Aortic smooth muscle cell (primary cell): Measurements from ENCODE around the gene CNGA4. TPM values are rescaled to one million over a fixed set of nuclear protein-coding genes. Genes with fewer than 3 reads are reported as not detected.

ENCODE experiments used
- total RNA-seq: library from RNA; depleted of rRNA; stranded (reverse); fragments of >200 nt; gene quantifications from 2 replicates; pipeline ENCODE4 v1.2.3, GENCODE V29; 2014

The CNGA4 gene, protein sequence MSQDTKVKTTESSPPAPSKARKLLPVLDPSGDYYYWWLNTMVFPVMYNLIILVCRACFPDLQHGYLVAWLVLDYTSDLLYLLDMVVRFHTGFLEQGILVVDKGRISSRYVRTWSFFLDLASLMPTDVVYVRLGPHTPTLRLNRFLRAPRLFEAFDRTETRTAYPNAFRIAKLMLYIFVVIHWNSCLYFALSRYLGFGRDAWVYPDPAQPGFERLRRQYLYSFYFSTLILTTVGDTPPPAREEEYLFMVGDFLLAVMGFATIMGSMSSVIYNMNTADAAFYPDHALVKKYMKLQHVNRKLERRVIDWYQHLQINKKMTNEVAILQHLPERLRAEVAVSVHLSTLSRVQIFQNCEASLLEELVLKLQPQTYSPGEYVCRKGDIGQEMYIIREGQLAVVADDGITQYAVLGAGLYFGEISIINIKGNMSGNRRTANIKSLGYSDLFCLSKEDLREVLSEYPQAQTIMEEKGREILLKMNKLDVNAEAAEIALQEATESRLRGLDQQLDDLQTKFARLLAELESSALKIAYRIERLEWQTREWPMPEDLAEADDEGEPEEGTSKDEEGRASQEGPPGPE
- total RNA-seq, result 0.06 TPM in 1 of 2 replicates, not detected in the other

DNA sequence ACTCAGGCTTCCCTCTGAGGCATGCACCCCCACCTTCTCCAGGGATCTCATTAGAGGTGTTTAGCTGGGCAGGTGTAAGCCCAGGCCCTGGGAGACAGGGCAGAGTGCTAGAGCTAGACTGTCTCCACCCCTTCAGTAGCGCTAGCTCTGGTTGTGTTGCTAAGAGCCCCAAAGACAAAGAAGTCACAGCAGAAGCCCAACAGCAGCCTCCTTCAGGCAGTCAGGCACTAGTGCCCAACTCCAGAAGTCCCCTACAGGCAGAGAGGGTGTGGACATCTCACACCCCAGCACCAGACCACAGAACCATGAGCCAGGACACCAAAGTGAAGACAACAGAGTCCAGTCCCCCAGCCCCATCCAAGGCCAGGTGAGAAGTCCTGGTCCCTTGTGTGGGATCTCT is at the start of gene CNGA4:
Gene CNGA4, plus strand, starts transcription at position 188 of the 400 bp plus-strand sequence. Its CDS starts 118 bp downstream, at position 306.

DNA sequence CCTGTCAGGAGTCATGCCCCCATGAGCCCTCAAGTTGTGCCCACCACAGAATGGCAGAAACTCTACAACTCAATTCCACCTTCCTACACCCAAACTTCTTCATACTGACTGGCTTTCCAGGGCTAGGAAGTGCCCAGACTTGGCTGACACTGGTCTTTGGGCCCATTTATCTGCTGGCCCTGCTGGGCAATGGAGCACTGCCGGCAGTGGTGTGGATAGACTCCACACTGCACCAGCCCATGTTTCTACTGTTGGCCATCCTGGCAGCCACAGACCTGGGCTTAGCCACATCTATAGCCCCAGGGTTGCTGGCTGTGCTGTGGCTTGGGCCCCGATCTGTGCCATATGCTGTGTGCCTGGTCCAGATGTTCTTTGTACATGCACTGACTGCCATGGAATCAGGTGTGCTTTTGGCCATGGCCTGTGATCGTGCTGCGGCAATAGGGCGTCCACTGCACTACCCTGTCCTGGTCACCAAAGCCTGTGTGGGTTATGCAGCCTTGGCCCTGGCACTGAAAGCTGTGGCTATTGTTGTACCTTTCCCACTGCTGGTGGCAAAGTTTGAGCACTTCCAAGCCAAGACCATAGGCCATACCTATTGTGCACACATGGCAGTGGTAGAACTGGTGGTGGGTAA is 39.6 kb upstream of the CNGA4 start, which contains the start of gene OR52W1:
Gene OR52W1, plus strand, starts transcription at position 51 of the 637 bp plus-strand sequence. Its CDS starts 0 bp downstream, at position 51.

DNA sequence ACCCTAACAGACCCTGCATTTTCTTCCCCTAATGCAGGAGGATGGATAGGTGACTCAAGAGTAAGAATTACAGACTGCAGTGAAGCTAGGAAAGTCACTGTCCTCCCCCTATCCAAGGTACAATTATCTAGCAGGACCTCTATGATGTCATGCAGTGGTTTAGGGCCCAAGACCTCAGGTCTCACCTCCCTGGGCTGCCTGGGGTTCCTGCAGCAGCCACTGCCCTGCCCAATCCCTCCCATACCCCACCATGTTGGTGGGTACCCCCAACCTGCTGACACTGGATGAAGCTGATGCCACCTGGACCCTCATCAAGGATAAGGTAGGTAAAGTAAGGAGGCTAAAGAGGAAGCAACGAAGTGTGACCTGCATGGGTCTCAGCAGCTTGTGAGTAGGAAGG is 33.5 kb upstream of the CNGA4 start, which contains the start of gene C11orf42:
Gene C11orf42, plus strand, starts transcription at position 192 of the 400 bp plus-strand sequence. Its CDS starts 59 bp downstream, at position 251.

DNA sequence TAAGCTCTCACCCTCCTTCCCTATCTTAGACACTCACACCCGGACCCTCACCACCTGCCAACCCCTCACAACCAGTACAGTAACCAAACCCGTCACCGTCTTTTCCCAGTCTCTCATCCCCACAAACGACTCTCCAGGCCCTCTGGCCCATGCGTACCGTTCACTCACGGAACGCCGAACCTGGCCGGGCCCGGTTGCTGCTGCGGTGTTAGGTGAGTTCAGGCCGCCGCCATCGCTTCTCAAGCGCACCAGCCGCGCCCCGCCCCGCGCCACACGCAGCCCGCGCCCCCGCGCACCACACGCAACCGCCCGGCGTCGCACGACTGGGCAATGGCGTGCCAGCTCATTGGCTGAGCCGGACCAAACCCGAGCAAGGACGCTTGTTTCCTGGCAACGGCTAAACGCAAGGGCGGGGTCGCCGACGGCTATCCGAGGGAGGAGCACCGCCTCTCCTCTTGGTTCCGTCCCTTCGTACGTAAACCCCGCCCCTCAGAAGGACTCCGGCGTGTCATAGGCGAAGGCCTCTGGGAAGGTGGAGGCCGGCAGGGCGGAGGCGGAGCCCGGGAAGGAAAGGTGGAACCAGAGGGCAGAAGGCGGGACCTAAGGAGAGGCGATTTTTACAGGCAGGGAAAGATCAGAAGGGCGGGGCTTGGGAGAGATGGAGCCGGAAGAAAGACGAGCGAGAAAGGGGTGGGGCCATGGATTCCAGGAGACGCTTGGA is 4.3 kb upstream of the CNGA4 start, which contains the start of gene FHIP1B:
Gene FHIP1B, minus strand, starts transcription at position 250 of the 721 bp plus-strand sequence. CDS start 10,120 bp downstream, outside the sequence.

Other genes starting within 250 kb of the CNGA4 start
- not detected in 2 replicates for gene OR56A4, start 232.1 kb upstream of the CNGA4 start, total RNA-seq
- not detected in 2 replicates for gene OR56A1, start 208.3 kb upstream of the CNGA4 start, total RNA-seq
- not detected in 2 replicates for gene OR56B4, start 131.4 kb upstream of the CNGA4 start, total RNA-seq
- 0.06 TPM in 1 of 2 replicates, not detected in the other for gene OR52B2, start 68.8 kb upstream of the CNGA4 start, total RNA-seq
- gene OR52W1, start 39.9 kb upstream of the CNGA4 start, total RNA-seq, result not detected in 2 replicates
- not detected in 2 replicates for gene C11orf42, start 33.5 kb upstream of the CNGA4 start, total RNA-seq
- 7.3 and 9.8 TPM in 2 replicates for gene FHIP1B, start 4.5 kb upstream of the CNGA4 start, total RNA-seq
- gene CCKBR, start 20.7 kb downstream of the CNGA4 start, total RNA-seq, result not detected in 2 replicates
- gene CAVIN3, start 81.4 kb downstream of the CNGA4 start, total RNA-seq, result 307 and 433 TPM in 2 replicates
- gene SMPD1, start 151.4 kb downstream of the CNGA4 start, total RNA-seq, result 54.4 and 71.0 TPM in 2 replicates
- gene APBB1, start 180.0 kb downstream of the CNGA4 start, total RNA-seq, result 50.2 and 51.7 TPM in 2 replicates
- 0.79 and 1.4 TPM in 2 replicates for gene HPX, start 201.9 kb downstream of the CNGA4 start, total RNA-seq
- 23.4 and 30.3 TPM in 2 replicates for gene TRIM3, start 234.9 kb downstream of the CNGA4 start, total RNA-seq
- gene ARFIP2, start 242.2 kb downstream of the CNGA4 start, total RNA-seq, result 44.8 and 46.5 TPM in 2 replicates
- gene TIMM10B, start 242.4 kb downstream of the CNGA4 start, total RNA-seq, result 30.5 and 34.5 TPM in 2 replicates